AG04449 (cell line): ENCODE data around the gene HEXIM1.

ENCODE experiments used
- CTCF ChIA-PET: fragments of 350-600 bp; formaldehyde crosslinking; extraction: SDS; loops from one replicate; lab custom pipeline; 2021; ENCODE audit warnings: antibody characterized with exemption; lab: Yijun Ruan, JAX
- POLR2A ChIA-PET: fragments of 400-600, 350-600 bp; formaldehyde crosslinking; extraction: SDS; loops from one replicate; lab custom pipeline; 2020; ENCODE audit warnings: antibody characterized with exemption, inconsistent platforms; lab: Yijun Ruan, JAX
- DNase-seq: peaks from one replicate; pipeline ENCODE4 v3.0.0-alpha.2; 2010; ENCODE audit warnings: low read depth, low spot score
- H3K4me3 ChIP-seq: 2 replicates; pipeline ENCODE4 v1.5.1; 2011; ENCODE audit warnings: low read depth, mild to moderate bottlenecking, control low read depth, low read length
- CTCF ChIP-seq: IDR thresholded peaks from one replicate; pipeline ENCODE4 v1.5.1; 2011; ENCODE audit warnings: mild to moderate bottlenecking, moderate library complexity, low read length, control low read depth, inconsistent platforms; ENCODE audit not compliant: insufficient read depth; ENCODE audit errors: missing control alignments

Gene HEXIM1

DNA sequence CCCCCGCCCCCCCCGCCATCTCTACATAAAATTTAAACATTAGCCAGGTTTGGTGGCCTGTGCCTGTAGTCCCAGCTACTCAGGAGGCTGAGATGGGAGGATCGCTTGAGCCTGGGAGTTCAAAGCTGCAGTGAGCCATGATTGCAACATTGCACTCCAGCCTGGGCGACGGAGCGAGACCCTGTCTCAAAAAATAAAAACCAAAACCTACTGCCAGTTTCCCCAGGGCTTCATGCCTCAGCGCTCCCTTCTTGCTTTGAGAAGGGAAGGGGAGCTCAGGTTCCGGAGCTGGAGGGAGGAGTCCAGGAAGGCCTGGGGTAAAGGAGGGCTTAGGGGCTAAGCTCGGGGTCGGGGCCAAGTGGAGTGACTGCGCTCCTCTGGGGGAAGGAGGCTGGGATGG is 36.4 kb upstream of the HEXIM1 start:
- CTCF ChIA-PET: interaction anchor here (1.2 to 11.9 kb wide), 3 partner anchors 16 to 334 kb away, joined by 3 to 123 read pairs (median 4); partner anchors contain the start of gene ACBD4
- H3K4me3 ChIP-seq: no peak overlapping the region
- POLR2A ChIA-PET: interaction anchor here (1.3 kb wide), 1 partner anchor 8 kb away, joined by 3 read pairs; no protein-coding TSS in a partner anchor
- TF ChIP-seq CTCF: no peak
- no peak for DNase-seq

- CTCF ChIA-PET: interaction anchor here (1.2 to 11.9 kb wide), 3 partner anchors 17 to 335 kb away, joined by 3 to 123 read pairs (median 4); partner anchors contain the start of gene ACBD4
- H3K4me3 ChIP-seq: no peak overlapping the region
These were observed 35.5 kb upstream of the HEXIM1 start for GRCh38 chr17:45112559-45113423.

GRCh38 chr17:45113424-45113754 is 34.9 kb upstream of the HEXIM1 start:
- no peak for DNase-seq
- no peak overlapping the region for H3K4me3 ChIP-seq
- TF ChIP-seq CTCF: no peak
- POLR2A ChIA-PET: no interaction called here
- CTCF ChIA-PET: interaction anchor here (11.9 kb wide), 1 partner anchor 17 kb away, joined by 123 read pairs; no protein-coding TSS in a partner anchor

More at GRCh38 chr17:45112559-45113423, 35.5 kb upstream of the HEXIM1 start:
- POLR2A ChIA-PET: interaction anchor here (1.3 kb wide), 1 partner anchor 9 kb away, joined by 3 read pairs; no protein-coding TSS in a partner anchor
- no peak for DNase-seq
- TF ChIP-seq CTCF: no peak

DNA sequence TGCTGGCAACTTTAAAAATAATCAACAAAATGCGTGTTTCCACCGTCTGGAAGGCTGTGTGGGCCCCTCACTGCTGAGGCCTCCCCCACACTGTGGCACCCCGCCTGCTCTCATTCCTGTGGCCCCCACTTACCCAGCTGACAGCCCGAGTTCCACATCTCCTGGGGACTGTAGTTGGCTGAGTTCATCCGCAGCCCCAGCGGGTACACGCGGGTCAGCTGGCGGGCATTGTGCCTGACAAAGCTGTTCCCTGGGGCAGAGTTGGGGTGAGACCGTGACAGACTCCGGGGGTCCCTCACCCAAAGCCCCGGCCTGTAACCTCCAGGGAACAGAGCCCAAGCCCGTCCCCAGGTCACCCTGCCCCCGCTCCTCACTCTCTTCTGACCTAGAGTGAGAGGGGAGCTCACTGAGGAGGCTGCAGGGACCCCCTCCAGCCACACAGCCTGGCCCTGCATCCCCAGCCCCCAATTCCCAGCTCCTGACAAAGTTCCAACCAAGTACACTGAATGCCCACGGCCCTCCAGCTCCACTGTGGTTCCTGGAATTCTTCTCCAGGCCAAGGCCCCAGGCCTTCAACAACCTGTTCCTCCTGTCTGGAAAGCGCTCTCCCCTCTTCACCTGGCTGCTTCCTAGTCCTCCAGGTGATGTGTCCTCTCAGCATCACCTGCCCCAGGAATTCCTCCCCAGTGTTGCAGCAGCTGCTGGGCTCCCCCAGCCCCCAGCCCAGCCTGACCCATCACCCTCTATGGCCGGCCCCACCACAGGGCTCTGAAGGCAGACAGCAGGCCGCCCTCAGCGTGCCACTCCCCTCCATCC is 34.0 kb upstream of the HEXIM1 start:
- H3K4me3 ChIP-seq: no peak overlapping the region
- ChIA-PET CTCF (interaction anchor here (1.0 to 11.9 kb wide), 3 partner anchors 9 to 21 kb away, joined by 5 to 123 read pairs (median 11); partner anchors contain the start of gene ACBD4), POLR2A (no interaction called here)
- no peak for DNase-seq
- TF ChIP-seq CTCF: no peak

DNA sequence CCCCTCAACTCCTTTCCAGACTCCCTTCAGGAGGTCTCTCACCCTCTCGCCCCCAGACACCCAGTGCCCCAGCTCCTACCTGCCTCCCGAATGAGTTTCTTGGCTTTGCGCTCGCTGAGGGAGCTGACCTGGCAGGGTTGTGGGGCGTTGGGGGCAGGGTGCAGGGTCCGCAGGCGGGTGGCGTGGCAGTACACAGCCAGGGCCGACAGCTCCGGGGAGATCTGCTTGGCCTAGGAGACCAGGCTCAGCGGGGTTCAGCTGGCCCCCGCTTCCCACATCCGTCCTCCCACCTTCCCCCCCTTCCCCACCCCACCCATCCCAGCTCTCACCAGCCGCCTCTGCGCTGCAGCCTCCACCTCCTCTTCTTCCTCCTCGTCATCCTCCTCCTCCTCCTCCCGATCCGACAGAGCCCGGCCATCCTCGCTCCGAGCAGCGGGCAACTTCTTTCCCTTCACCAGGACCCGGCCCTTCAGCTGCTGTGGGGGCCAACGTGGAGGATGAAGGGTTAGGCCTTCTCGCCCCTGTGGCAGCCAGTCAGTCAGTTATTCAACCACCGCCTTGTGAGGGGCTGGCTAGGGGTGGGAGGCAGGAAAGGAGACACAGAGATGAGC is 33.2 kb upstream of the HEXIM1 start:
- no peak overlapping the region for H3K4me3 ChIP-seq
- no peak for DNase-seq
- CTCF ChIA-PET: interaction anchor here (0.6 to 11.9 kb wide), 7 partner anchors 10 to 95 kb away, joined by 3 to 123 read pairs (median 4); partner anchors contain the start of gene ACBD4
- no peak for TF ChIP-seq CTCF
- POLR2A ChIA-PET: no interaction called here
